ENCODE data around the gene DVL3.
"Not testable (repeated sequence)": the region's sequence is repeated elsewhere in the genome, so short reads cannot be mapped to it uniquely, and the experiment has no call there.

DNA sequence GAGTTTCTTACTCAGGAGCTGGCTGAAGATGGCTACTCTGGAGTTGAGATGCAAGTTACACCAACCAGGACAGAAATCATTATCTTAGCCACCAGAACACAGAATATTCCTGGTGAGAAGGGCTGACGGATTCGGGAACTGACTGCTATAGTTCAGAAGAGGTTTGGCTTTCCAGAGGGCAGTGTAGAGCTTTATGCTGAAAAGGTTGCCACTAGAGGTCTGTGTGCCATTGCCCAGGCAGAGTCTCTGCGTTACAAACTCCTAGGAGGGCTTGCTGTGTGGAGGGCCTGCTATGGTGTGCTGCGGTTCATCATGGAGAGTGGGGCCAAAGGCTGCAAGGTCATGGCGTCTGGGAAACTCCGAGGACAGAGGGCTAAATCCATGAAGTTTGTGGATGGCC, 5.4 kb upstream of the DVL3 start:
- not testable (repeated sequence) for TF ChIP-seq CTCF, POLR2A, EP300 (IDR thresholded peaks at IDR 0.05)
